Measurements from ENCODE around the gene UBE2I.

- TF ChIP-seq CTCF (conservative IDR thresholded peaks at IDR 0.05) (no peak), EZH2 (IDR thresholded peaks at IDR 0.05; ENCODE audit: low read depth) (no peak)
Measured at GRCh38 chr16:1262846-1263221, 46.6 kb upstream of the UBE2I start.
